Measurements from ENCODE around the gene EGF. TPM values are rescaled to one million over a fixed set of nuclear protein-coding genes. Genes with fewer than 3 reads are reported as not detected.

Gene EGF
- total and polyA plus RNA-seq, 5 donors from 2014 or later = 2.1 TPM; not detected in 4

DNA sequence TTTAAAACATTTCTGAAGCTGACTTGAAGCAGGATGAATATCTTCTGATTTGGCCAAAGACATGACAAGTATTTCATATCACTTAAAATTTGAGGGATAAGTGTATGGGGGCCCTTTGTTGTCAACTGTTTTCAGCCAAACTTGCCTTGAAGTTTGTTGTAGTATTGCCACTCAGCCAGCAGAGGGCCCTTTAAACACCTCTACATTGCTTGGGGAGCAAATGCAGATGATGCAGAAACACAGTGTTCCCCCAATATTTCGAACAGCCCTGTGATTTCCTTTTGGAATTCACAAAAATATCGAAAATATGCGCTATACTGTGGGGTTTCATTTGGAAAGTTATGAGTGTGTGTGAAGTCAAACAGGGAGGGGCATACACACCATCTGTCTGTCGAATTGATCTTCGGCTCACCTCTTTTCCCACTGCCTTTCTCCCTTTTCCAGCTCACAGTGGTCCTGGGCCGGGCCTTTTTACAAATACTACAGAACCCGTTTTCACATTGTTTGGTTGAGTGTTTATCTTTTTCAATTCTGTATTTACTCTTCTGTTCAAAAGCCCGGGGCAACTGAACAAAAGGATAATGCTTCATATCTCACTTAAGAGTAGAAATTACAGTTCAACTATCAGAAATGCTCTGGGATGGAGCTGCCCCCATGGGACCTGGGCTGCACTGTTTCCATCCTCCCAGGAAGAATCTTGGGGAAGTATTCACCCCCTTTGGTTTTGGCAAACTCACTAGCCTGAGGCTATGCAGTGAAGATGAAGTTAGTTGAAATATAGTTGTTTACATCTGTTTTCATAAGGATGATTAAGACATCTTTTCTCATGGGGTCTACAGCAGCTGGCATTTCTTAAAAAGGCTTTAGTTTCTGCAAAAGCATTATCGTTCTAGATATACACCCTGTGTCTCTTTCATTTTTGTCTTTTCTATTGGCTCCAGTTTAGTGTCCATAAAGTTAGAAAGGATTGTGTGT, 137.6 kb downstream of the EGF start:
- H3K9me3 ChIP-seq (ENCODE audit: control insufficient read depth in 2 of 2, low read length in 2 of 2) = no peaks in the 10 kb centered on the region
- ATAC-seq (ENCODE audit: low read depth in 2 of 2) = no peak

GRCh38 chr4:110055158-110055768, 142.6 kb downstream of the EGF start:
- Mint-ChIP-seq H3K4me1 (peaks cover 0 to 13% (median 10%) of the 10 kb centered on the region in 4 donors), H3K27ac (peak overlapping the region in 1 of 3 donors; percentile 8), H3K36me3 (no peaks in the 10 kb centered on the region), H3K9me3 (no peaks in the 10 kb centered on the region), H3K4me3 (no peak overlapping the region), H3K27me3 (no peaks in the 10 kb centered on the region)
- ATAC-seq (ENCODE audit: low read depth in 2 of 2) (no peak), DNase-seq (no peak)
- Histone ChIP-seq H3K27ac (ENCODE audit: insufficient read depth, low read length, poor library complexity, severe bottlenecking) (no peak overlapping the region), H3K36me3 (ENCODE audit: control insufficient read depth, insufficient read depth, low read length) (no peaks in the 10 kb centered on the region), H3K27me3 (ENCODE audit: control insufficient read depth, insufficient read depth, low read length) (no peaks in the 10 kb centered on the region), H3K9me3 (ENCODE audit: control insufficient read depth in 2 of 2, low read length in 2 of 2) (no peaks in the 10 kb centered on the region), H3K4me1 (ENCODE audit: control insufficient read depth, insufficient read depth, low read length, poor library complexity, severe bottlenecking) (peaks cover 4% of the 10 kb centered on the region), H3K4me3 (ENCODE audit: low read depth, low read length) (no peak overlapping the region)

More for the DNA sequence above, 137.6 kb downstream of the EGF start:
- Mint-ChIP-seq H3K27me3 (peaks cover 5% of the 10 kb centered on the region), H3K36me3 (no peaks in the 10 kb centered on the region), H3K4me3 (no peak overlapping the region), H3K27ac (no peak overlapping the region), H3K4me1 (no peaks in the 10 kb centered on the region), H3K9me3 (no peaks in the 10 kb centered on the region)
- Histone ChIP-seq H3K27me3 (ENCODE audit: control insufficient read depth, insufficient read depth, low read length) (no peaks in the 10 kb centered on the region), H3K27ac (ENCODE audit: insufficient read depth, low read length, poor library complexity, severe bottlenecking) (no peak overlapping the region), H3K36me3 (ENCODE audit: control insufficient read depth, insufficient read depth, low read length) (no peaks in the 10 kb centered on the region), H3K4me3 (ENCODE audit: low read depth, low read length) (no peak overlapping the region), H3K4me1 (ENCODE audit: control insufficient read depth, insufficient read depth, low read length, poor library complexity, severe bottlenecking) (no peaks in the 10 kb centered on the region)
- DNase-seq = peak; percentile 15 to 55 (median 42)

GRCh38 chr4:110058677-110059076, 146.0 kb downstream of the EGF start:
- Mint-ChIP-seq H3K27ac (no peak overlapping the region), H3K4me1 (peaks cover 0 to 18% (median 10%) of the 10 kb centered on the region in 4 donors)
- no peak overlapping the region for H3K27ac ChIP-seq (ENCODE audit: insufficient read depth, low read length, poor library complexity, severe bottlenecking)

GRCh38 chr4:110059556-110060191, 147.0 kb downstream of the EGF start:
- DNase-seq = peak in 1 of 3 donors; percentile 58
- no peak overlapping the region for H3K4me3 Mint-ChIP-seq
- peak overlapping the region; percentile 13 for H3K4me3 ChIP-seq (ENCODE audit: low read depth, low read length)
- peak; percentile 40 to 71 for ATAC-seq (ENCODE audit: low read depth in 2 of 2)
- no peaks in the 10 kb centered on the region for H3K9me3 Mint-ChIP-seq
- peaks cover 4% of the 10 kb centered on the region for H3K4me1 ChIP-seq (ENCODE audit: control insufficient read depth, insufficient read depth, low read length, poor library complexity, severe bottlenecking)
- peak overlapping the region in 1 of 3 donors; percentile 81 for H3K27ac Mint-ChIP-seq
- H3K36me3 ChIP-seq (ENCODE audit: control insufficient read depth, insufficient read depth, low read length) = no peaks in the 10 kb centered on the region
- no peak overlapping the region for H3K27ac ChIP-seq (ENCODE audit: insufficient read depth, low read length, poor library complexity, severe bottlenecking)
- H3K27me3 ChIP-seq (ENCODE audit: control insufficient read depth, insufficient read depth, low read length) = no peaks in the 10 kb centered on the region
- H3K9me3 ChIP-seq (ENCODE audit: control insufficient read depth in 2 of 2, low read length in 2 of 2) = no peaks in the 10 kb centered on the region
- H3K4me1 Mint-ChIP-seq = peaks cover 0 to 18% (median 10%) of the 10 kb centered on the region in 4 donors
- no peaks in the 10 kb centered on the region for H3K36me3 Mint-ChIP-seq
- no peaks in the 10 kb centered on the region for H3K27me3 Mint-ChIP-seq

More at GRCh38 chr4:110058677-110059076, 146.0 kb downstream of the EGF start:
- Mint-ChIP-seq H3K27me3 (no peaks in the 10 kb centered on the region), H3K36me3 (no peaks in the 10 kb centered on the region), H3K9me3 (no peaks in the 10 kb centered on the region), H3K4me3 (no peak overlapping the region)
- no peaks in the 10 kb centered on the region for H3K27me3 ChIP-seq (ENCODE audit: control insufficient read depth, insufficient read depth, low read length)
- ATAC-seq (ENCODE audit: low read depth in 2 of 2) (no peak), DNase-seq (peak in 1 of 3 donors; percentile 17)
- peaks cover 4% of the 10 kb centered on the region for H3K4me1 ChIP-seq (ENCODE audit: control insufficient read depth, insufficient read depth, low read length, poor library complexity, severe bottlenecking)
- no peak overlapping the region for H3K4me3 ChIP-seq (ENCODE audit: low read depth, low read length)
- H3K9me3 ChIP-seq (ENCODE audit: control insufficient read depth in 2 of 2, low read length in 2 of 2) = no peaks in the 10 kb centered on the region
- H3K36me3 ChIP-seq (ENCODE audit: control insufficient read depth, insufficient read depth, low read length) = no peaks in the 10 kb centered on the region

- peak overlapping the region in 1 of 3 donors; percentile 64 for H3K27ac Mint-ChIP-seq
Measured at GRCh38 chr4:110061076-110061475, 148.4 kb downstream of the EGF start.

More at GRCh38 chr4:110061076-110061475, 148.4 kb downstream of the EGF start:
- peaks cover 0 to 18% (median 10%) of the 10 kb centered on the region in 4 donors for H3K4me1 Mint-ChIP-seq
- H3K4me1 ChIP-seq (ENCODE audit: control insufficient read depth, insufficient read depth, low read length, poor library complexity, severe bottlenecking) = peaks cover 4% of the 10 kb centered on the region
- H3K27me3 Mint-ChIP-seq = no peaks in the 10 kb centered on the region
- no peak for DNase-seq
- no peaks in the 10 kb centered on the region for H3K27me3 ChIP-seq (ENCODE audit: control insufficient read depth, insufficient read depth, low read length)
- H3K36me3 ChIP-seq (ENCODE audit: control insufficient read depth, insufficient read depth, low read length) = no peaks in the 10 kb centered on the region
- H3K9me3 Mint-ChIP-seq = no peaks in the 10 kb centered on the region
- H3K9me3 ChIP-seq (ENCODE audit: control insufficient read depth in 2 of 2, low read length in 2 of 2) = no peaks in the 10 kb centered on the region
- ATAC-seq (ENCODE audit: low read depth in 2 of 2) = no peak
- H3K27ac ChIP-seq (ENCODE audit: insufficient read depth, low read length, poor library complexity, severe bottlenecking) = no peak overlapping the region
- no peak overlapping the region for H3K4me3 ChIP-seq (ENCODE audit: low read depth, low read length)
- H3K36me3 Mint-ChIP-seq = no peaks in the 10 kb centered on the region
- no peak overlapping the region for H3K4me3 Mint-ChIP-seq

Other genes starting within 250 kb of the EGF start
- gene CASP6, start 209.4 kb upstream of the EGF start, total RNA-seq = 21.9 TPM
- 10 to 100 TPM; 64.5 to 88.4 (median 72.7) TPM for gene CASP6, start 209.4 kb upstream of the EGF start, polyA plus RNA-seq
- gene PLA2G12A, start 182.8 kb upstream of the EGF start, total RNA-seq = 13.3 TPM
- 10 to 100 TPM; 36.3 to 48.4 (median 43.2) TPM for gene PLA2G12A, start 182.8 kb upstream of the EGF start, polyA plus RNA-seq
- not detected for gene CFI, start 110.9 kb upstream of the EGF start, total RNA-seq
- not detected for gene CFI, start 110.9 kb upstream of the EGF start, polyA plus RNA-seq
- gene GAR1, start 97.1 kb upstream of the EGF start, total RNA-seq = 14.3 TPM
- 10 to 100 TPM in 3 of 4 donors, 1 to 10 TPM in 1; 9.8 to 17.4 (median 15.8) TPM for gene GAR1, start 97.1 kb upstream of the EGF start, polyA plus RNA-seq
- 0.27 TPM for gene RRH, start 84.9 kb upstream of the EGF start, total RNA-seq
- gene RRH, start 84.9 kb upstream of the EGF start, polyA plus RNA-seq = not detected
- gene LRIT3, start 64.8 kb upstream of the EGF start, total RNA-seq = 0.25 TPM
- gene LRIT3, start 64.8 kb upstream of the EGF start, polyA plus RNA-seq = under 1 TPM in 2 of 4 donors, not detected in 2; 0.07 to 0.08 TPM